ENCODE results near the gene FRMPD4.

The FRMPD4 gene

DNA sequence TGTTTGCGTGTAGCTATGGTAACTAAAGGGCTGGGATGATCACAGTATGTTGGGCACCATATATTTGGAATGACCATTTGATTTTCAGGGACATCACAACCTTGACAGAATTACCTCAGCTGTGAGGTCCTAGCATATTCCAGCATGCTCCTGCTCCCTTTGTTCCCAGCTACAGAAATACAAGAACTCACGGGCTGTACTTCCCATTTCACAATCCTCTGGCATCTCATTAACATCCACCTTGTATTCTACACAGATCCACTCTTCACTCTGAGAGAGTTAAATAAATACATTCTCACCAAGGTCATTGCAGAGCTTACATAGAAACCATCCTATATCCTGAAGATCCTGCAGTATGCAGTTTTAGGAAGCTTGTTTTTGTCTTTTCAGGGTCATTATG lies 169.7 kb downstream of the FRMPD4 start:
- DNase-seq, result no peak

GRCh38 chrX:12308420-12308819 lies 170.1 kb downstream of the FRMPD4 start:
- no peak for DNase-seq

- no peak for DNase-seq
These were observed 170.9 kb downstream of the FRMPD4 start for GRCh38 chrX:12309040-12309743.

DNA sequence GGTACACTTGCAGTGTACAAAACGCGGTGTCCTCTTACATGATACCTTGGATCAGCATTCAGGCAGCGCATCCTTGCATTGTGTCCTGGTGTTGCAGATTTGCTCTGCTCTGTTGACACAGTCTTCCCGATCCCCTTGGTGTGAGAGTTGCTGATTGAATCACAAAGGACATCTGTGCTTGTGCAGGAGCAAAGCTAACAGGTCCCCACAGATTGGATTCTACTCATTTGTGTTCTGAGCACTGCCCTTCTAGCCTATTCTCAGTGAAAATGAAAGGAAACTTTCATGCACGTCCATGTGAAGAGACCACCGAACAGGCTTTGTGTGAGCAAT lies 171.4 kb downstream of the FRMPD4 start:
- no peak for DNase-seq

DNA sequence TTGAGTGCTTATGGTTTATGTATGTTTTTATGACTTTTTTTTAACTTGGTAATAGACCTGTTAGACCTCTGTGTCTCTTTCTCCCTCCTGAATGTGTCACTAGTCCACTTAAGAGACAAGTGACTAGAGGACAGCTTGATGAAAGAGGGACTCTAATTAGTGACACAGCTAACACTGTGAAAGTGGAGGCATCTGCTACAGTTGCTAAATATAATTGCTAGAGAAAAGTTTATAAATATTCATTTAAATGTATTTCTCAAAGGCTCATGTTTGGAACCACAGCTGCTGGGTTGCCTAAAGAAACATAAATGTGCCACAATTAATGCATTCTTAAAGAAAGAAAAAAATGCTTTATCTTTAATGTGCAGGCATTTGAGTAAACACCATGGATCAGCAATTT lies 176.4 kb downstream of the FRMPD4 start:
- DNase-seq, result no peak

GRCh38 chrX:12315526-12315925 lies 177.3 kb downstream of the FRMPD4 start:
- no peak for DNase-seq

DNA sequence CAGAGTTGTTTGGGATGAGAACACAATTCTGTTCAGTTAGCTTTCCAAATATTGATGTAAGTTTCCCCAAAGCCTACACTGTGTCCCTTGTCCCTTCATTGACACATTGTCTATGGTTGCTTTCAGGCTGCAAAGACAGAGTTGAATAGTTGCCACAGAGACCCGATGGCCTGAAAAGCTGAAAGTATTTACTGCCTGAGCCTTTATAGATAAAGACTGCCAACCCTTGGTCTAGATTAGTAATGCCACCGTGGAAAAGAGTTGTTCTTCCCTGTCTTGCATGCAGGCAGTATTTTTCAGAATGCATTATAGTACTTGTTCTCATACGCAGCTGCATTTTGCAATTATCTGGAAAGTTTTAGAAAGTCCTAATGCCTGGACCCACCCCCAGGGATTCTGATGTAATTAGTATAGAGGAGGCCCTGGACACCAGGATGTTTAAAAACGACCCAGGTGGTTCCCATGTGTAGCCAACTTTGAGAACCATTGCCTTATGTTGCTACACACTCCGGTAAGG lies 180.8 kb downstream of the FRMPD4 start:
- no peak for DNase-seq

DNA sequence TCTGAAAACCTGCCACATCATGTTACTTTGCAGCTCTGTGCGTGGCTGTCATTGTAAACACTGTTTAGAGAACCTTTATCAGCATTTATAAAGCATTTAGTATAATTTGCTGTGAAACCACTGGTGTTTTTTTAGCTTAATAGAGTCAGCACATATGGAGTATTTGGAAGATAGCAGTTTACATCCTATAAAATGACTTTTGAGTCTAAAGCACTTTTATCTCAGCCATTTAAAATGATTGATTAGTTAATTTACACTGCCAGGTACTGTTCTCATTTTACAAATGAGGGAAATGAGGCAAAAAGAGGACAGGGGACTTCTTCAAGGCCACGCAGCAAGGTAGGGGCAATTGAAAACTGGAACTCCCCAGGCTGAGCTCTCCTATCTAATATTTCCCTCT lies 181.7 kb downstream of the FRMPD4 start:
- no peak for DNase-seq

GRCh38 chrX:12322031-12322430 lies 183.8 kb downstream of the FRMPD4 start:
- no peak for DNase-seq

- no peak for DNase-seq
These were observed 186.9 kb downstream of the FRMPD4 start for GRCh38 chrX:12325171-12325570.

DNA sequence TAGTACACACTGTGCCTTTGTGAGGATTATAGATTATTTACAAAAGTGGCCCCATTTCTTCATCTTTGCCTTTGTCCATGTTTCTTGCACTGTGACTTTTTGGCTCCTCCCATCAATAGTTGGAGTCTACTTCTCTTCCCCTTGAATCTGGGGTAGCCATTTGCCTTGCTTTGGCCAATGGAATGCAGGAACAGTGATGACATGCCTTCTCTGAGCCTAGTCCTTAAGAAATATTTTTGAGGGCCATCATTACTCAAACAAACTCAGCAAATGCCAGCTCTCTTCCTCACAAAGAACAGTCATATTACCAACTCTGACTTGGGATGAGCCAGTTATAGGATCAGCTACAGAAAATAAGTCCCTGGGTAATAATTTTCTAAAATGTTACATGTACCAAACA lies 189.6 kb downstream of the FRMPD4 start:
- DNase-seq, result no peak

DNA sequence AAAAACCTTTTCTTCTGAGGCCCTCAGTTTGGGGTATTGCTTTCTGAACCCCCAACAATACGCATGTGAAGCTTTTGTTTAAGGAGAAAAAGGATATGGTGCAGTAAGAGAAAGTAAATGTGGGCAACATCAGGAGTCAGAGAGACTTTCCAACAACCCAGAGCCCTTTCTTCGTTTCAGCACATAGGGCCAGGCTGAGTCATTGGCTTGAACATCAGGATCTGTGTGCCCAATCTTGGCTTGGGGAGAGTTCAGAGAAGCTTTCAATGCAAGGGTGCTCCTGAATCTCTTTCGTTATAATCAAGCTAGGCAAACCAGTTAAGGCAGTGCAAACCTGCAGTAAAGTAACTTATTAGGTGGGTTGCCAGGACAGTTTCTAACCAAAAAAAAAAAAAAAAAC lies 191.2 kb downstream of the FRMPD4 start:
- no peak for DNase-seq

DNA sequence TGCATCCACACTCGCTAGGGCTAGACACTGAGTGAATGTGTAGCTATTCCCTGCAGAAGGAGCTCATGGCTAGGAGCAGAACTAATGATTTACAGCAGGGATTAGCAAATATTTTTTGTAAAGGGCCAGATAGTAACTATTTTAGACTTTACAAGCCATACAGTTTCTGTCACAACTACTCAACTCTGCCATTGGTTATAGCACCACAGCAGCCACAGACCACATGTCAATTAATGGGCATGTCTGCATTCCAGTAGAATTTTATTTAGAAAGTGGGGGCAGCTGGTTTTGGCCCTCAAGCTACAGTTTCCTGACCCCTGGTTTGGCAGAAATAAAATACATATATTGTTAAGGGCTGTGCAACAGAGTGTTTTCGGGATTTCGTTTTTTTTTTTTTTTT lies 192.6 kb downstream of the FRMPD4 start:
- no peak for DNase-seq

GRCh38 chrX:12332786-12333347 lies 194.6 kb downstream of the FRMPD4 start:
- no peak for DNase-seq

GRCh38 chrX:12339921-12340320 lies 201.6 kb downstream of the FRMPD4 start:
- DNase-seq, result no peak

DNA sequence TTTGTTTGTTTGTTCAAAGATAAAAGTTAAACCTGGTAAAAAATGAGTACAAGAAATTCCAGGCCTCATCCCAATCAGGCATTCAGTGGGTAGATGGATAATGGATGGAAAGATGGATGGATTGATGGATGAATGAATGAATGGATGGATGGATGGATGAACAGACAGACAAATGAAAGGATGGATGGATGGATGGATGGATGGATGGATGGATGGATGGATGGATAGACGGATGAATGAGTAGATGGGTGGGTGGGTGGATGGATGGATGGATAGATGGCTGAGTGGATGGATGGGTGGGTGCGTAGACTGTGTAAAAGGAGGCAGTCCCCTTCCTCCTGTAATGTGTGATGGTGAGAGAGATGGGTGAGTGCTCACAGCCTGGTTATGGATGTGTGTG lies 206.7 kb downstream of the FRMPD4 start:
- DNase-seq, result no peak

DNA sequence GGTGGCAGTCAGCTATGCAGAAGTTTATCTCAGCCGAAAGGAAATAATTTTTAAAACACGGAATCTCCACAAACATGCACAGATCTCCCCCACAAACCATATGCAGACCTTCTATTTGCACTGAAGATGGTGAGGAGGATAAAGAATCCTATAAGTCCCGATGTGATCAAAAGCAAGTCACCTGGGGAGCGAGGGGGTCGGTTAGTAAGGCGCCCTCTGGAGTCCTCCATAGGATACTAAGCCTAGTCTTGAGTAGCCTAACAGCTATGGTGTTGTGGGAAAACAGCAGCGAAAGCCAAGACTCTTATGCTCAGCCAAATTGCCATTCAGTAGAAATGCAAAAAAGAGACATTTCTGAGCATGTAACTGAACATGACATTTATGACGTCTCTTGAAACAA lies 210.9 kb downstream of the FRMPD4 start:
- DNase-seq, result no peak

DNA sequence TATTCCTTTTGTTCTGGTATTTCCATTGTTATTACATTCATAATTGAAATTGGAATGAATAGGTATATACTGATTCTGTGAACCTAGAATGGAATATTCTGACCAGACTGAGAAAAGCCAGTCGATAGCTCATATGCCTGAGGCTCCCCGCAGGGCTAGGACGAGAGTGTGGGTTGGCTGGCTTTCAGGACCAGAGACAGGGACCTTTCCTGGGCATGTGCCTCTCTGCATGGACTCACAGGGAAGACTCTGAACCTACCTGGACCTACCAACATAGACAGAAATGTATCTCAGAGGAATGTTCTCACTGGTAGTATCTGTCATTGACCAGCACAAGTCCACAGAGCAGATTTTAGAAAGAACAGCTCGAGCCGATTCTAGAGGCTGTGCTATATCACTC lies 214.6 kb downstream of the FRMPD4 start:
- DNase-seq, result no peak

- no peak for DNase-seq
These were observed 222.1 kb downstream of the FRMPD4 start for GRCh38 chrX:12360383-12360782.

- DNase-seq, result no peak
These were observed 222.8 kb downstream of the FRMPD4 start for GRCh38 chrX:12360986-12361598.

GRCh38 chrX:12363216-12363615 lies 224.9 kb downstream of the FRMPD4 start:
- DNase-seq, result no peak

DNA sequence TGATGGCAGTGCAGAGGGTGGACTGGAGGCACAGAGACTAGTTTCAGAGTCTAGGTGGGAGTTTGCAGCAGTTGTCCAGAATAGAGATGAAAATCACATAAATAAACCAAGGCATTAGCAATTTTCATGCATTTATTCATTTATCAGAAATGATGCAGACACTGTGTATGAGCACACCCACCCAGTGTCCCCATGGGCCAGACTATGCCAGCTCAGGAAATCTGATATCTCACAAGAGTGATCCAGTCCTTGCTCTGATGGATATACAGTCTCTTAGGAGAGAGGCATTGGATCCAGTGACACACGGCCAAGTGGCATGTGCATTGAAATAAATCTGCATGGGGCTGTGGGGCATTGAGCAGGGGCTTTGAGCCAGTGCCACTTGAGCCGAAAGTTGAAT lies 228.2 kb downstream of the FRMPD4 start:
- no peak for DNase-seq

GRCh38 chrX:12367254-12367653 lies 229.0 kb downstream of the FRMPD4 start:
- no peak for DNase-seq

DNA sequence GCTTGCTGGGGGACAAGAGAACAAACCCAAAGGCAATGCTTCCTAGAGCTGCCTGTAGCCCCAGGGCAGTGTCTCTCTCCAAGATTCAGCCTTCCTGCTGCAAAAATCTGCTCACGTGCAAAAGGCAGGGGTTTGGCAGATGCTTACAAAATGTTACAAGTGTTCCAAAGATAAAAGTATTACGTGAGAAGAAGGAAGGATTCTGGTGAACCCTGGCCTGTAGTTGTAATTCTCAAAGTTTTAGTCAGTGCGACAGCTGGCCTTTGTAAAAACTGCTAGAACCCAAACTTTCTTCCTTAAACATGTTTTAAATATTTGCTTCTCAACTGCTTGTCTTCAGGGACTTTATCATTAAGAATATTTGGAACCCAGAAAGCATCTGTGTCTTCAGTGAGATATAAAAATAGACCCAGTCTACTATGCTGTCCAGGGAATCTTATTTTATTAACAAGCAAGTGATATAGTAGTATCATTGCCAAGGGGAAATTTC lies 232.3 kb downstream of the FRMPD4 start:
- DNase-seq, result no peak
